Measurements from ENCODE around the gene RNF43.

DNA sequence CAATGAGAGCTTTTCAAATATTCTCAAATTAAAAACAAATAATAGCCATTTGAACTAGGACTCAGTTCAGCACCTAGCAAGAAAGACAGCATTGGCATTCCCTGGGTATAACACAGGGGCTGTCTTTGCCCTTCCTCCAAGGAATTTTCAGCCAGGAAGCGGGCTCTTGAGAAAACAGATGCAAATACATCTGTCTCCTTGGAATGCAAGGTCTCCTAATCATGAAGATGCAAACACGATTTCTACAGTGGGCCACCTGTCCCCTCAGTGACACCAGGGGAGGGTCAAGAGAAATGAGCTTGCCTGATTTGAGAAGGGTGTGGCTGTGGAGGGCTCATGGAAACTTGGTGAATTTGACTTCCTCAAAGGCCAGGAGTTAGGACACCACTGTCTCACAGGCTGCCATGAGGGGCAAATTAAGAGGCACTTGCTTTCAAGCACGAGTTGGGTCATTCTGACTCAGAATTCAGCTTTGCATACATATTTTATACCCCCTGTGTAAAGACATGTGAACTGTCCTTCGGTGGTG, 40.8 kb downstream of the RNF43 start:
- TF ChIP-seq, protein P1, sequence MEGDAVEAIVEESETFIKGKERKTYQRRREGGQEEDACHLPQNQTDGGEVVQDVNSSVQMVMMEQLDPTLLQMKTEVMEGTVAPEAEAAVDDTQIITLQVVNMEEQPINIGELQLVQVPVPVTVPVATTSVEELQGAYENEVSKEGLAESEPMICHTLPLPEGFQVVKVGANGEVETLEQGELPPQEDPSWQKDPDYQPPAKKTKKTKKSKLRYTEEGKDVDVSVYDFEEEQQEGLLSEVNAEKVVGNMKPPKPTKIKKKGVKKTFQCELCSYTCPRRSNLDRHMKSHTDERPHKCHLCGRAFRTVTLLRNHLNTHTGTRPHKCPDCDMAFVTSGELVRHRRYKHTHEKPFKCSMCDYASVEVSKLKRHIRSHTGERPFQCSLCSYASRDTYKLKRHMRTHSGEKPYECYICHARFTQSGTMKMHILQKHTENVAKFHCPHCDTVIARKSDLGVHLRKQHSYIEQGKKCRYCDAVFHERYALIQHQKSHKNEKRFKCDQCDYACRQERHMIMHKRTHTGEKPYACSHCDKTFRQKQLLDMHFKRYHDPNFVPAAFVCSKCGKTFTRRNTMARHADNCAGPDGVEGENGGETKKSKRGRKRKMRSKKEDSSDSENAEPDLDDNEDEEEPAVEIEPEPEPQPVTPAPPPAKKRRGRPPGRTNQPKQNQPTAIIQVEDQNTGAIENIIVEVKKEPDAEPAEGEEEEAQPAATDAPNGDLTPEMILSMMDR (optimal IDR thresholded peaks at IDR 0.05 in 1 of 3, IDR thresholded peaks at IDR 0.05 in 1 of 3, conservative IDR thresholded peaks at IDR 0.05 in 1 of 3; ENCODE audit: extremely low read depth in 1 of 3, insufficient read depth in 2 of 3, low read length in 3 of 3) = no peak
- no peak for TF ChIP-seq EZH2 (IDR thresholded peaks at IDR 0.05; ENCODE audit: low read length)
